Neural cell (in vitro differentiated cells): ENCODE data around the gene DEPDC5.

ENCODE experiments used
- CTCF ChIP-seq: fragments of 450-650 bp; IDR thresholded peaks from 2 replicates; pipeline ENCODE4 v1.5.1; 2014; ENCODE audit warnings: antibody characterized with exemption, mild to moderate bottlenecking, moderate library complexity; ENCODE audit not compliant: poor library complexity, severe bottlenecking
- EP300 ChIP-seq: fragments of 450-650 bp; conservative IDR thresholded peaks from 2 replicates; pipeline ENCODE4 v1.6.1; 2014; ENCODE audit warnings: antibody characterized with exemption, mild to moderate bottlenecking, moderate library complexity; ENCODE audit not compliant: poor library complexity, severe bottlenecking
- EZH2 ChIP-seq: fragments of 200-600, 300-800 bp; shearing (Covaris generic), sonication (generic); IDR thresholded peaks from 2 replicates; pipeline ENCODE4 v1.6.1; 2014; ENCODE audit warnings: antibody characterized with exemption, low read length, borderline replicate concordance, mild to moderate bottlenecking; ENCODE audit not compliant: insufficient read depth, poor library complexity, severe bottlenecking
- MXI1 ChIP-seq: fragments of 450-650 bp; conservative IDR thresholded peaks from 2 replicates; pipeline ENCODE4 v1.6.1; 2014; ENCODE audit warnings: antibody characterized with exemption, mild to moderate bottlenecking; ENCODE audit not compliant: poor library complexity, severe bottlenecking
- POLR2AphosphoS5 ChIP-seq: IDR thresholded peaks from 2 replicates; pipeline ENCODE4 v1.6.1; 2012
- RAD21 ChIP-seq: fragments of 450-650 bp; conservative IDR thresholded peaks from 2 replicates; pipeline ENCODE4 v1.6.1; 2014; ENCODE audit warnings: antibody characterized with exemption, mild to moderate bottlenecking, moderate library complexity

DNA sequence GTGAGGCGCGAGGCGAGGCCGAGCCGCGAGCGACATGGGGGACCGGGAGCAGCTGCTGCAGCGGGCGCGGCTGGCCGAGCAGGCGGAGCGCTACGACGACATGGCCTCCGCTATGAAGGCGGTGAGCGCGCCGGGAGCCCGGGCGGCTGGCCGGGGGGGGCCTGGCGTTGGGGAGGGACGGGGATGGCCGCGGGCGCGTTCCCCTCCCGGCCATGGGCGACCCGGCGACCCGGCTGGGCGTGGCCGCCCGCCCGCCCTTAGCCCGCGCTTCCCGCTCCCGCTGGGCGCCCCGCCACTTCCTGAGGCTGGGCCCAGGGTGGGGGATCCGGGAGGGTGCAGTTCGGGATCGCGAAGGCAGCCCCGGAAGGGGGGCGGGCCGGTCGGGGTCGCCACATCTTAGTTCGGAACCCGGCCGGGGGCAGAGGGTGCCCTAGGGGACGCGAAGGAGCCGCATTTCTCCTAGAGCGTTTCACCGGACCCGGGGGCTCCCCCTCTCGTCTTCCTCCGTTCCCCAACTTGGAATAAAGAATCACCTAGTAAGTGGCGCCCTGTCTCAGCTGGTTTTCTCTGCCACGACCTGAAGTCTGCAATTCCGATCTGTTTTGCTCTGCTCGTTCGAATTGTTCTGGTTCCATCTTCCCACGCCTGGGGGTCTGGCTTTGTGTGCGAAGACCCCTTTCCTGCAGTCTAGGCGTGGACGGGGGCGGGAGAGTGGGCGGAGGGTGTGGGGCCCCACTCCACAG, 191.1 kb downstream of the DEPDC5 start:
- no peak for TF ChIP-seq CTCF
- no peak for TF ChIP-seq EP300
- no peak for TF ChIP-seq MXI1
- peak; percentile 79 for TF ChIP-seq POLR2AphosphoS5
- no peak for TF ChIP-seq EZH2
- peak; percentile 38 for TF ChIP-seq RAD21
